HG02938 (cell line): Measurements from ENCODE around the gene WDR48.

Experiments
- ATAC-seq: cut with Tn5 transposase; IDR thresholded peaks from one replicate; pipeline ENCODE4 v1.9.1; 2021; ENCODE audit warnings: mild to moderate bottlenecking, moderate library complexity; ENCODE audit not compliant: unreplicated experiment

Gene WDR48

GRCh38 chr3:39118931-39119660 is 67.3 kb downstream of the WDR48 start:
- no peak for ATAC-seq

GRCh38 chr3:39121621-39122020 is 69.8 kb downstream of the WDR48 start:
- no peak for ATAC-seq

- ATAC-seq, result no peak
These were observed 71.0 kb downstream of the WDR48 start for GRCh38 chr3:39122813-39123212.

- ATAC-seq, result no peak
These were observed 73.3 kb downstream of the WDR48 start for GRCh38 chr3:39124876-39125840.

- ATAC-seq, result no peak
These were observed 74.2 kb downstream of the WDR48 start for GRCh38 chr3:39125841-39126500.

GRCh38 chr3:39126532-39127071 is 74.8 kb downstream of the WDR48 start:
- no peak for ATAC-seq

GRCh38 chr3:39127269-39127907 is 75.6 kb downstream of the WDR48 start:
- ATAC-seq, result no peak

GRCh38 chr3:39127908-39128304 is 76.1 kb downstream of the WDR48 start:
- no peak for ATAC-seq

- no peak for ATAC-seq
These were observed 77.1 kb downstream of the WDR48 start for GRCh38 chr3:39128951-39129350.

GRCh38 chr3:39130026-39130425 is 78.2 kb downstream of the WDR48 start:
- ATAC-seq, result no peak

- no peak for ATAC-seq
These were observed 79.0 kb downstream of the WDR48 start for GRCh38 chr3:39130693-39131265.

GRCh38 chr3:39132096-39133092 is 80.6 kb downstream of the WDR48 start:
- no peak for ATAC-seq

- ATAC-seq, result no peak
These were observed 81.3 kb downstream of the WDR48 start for GRCh38 chr3:39133093-39133490.

GRCh38 chr3:39133822-39134221 is 82.0 kb downstream of the WDR48 start:
- ATAC-seq, result no peak

GRCh38 chr3:39134305-39134704 is 82.5 kb downstream of the WDR48 start:
- ATAC-seq, result no peak

GRCh38 chr3:39135170-39135805 is 83.5 kb downstream of the WDR48 start:
- ATAC-seq, result no peak

- ATAC-seq, result no peak
These were observed 85.0 kb downstream of the WDR48 start for GRCh38 chr3:39136533-39137434.
